HepG2 (cell line): ENCODE results near the gene RERE. TPM values are rescaled to one million over a fixed set of nuclear protein-coding genes. Genes with fewer than 3 reads are reported as not detected.

Experiments
- CREM ChIP-seq, 2 experiments: sonication (generic) in 1 of 2; formaldehyde crosslinking in 1 of 2; IDR thresholded peaks; 2 replicates each; pipeline versions ENCODE4 v1.4.0 to v1.6.1; 2016 to 2020; ENCODE audit warnings: antibody characterized with exemption in 1 of 2, mild to moderate bottlenecking in 1 of 2, missing genetic modification reagents in 1 of 2
- EHMT2 ChIP-seq: fragments of 200-600 bp; sonication (generic); IDR thresholded peaks from 2 replicates; pipeline ENCODE4 v1.7.0; 2017; ENCODE audit warnings: antibody characterized with exemption, low read depth, low read length, borderline replicate concordance
- ELF1 ChIP-seq: sonication (generic); formaldehyde crosslinking; IDR thresholded peaks from 2 replicates; pipeline ENCODE4 v1.4.0; 2020; ENCODE audit warnings: missing genetic modification reagents
- HNRNPUL1 ChIP-seq: fragments of 200-400 bp; formaldehyde crosslinking; IDR thresholded peaks from 2 replicates; pipeline ENCODE4 v1.6.1; 2017; ENCODE audit warnings: low read depth, mild to moderate bottlenecking, low read length, moderate library complexity
- KMT2B ChIP-seq: IDR thresholded peaks from 2 replicates; pipeline ENCODE4 v1.6.1; 2016; ENCODE audit warnings: missing genetic modification reagents, missing compliant biosample characterization
- NFIB ChIP-seq: sonication (generic); formaldehyde crosslinking; IDR thresholded peaks from 2 replicates; pipeline ENCODE4 v1.9.0; 2021; ENCODE audit warnings: missing genetic modification reagents, mild to moderate bottlenecking, borderline replicate concordance
- SALL1 ChIP-seq: sonication (generic); formaldehyde crosslinking; IDR thresholded peaks from 2 replicates; pipeline ENCODE4 v1.8.0; 2022; ENCODE audit warnings: mild to moderate bottlenecking, missing genetic modification reagents
- TAF15 ChIP-seq: fragments of 200-400 bp; formaldehyde crosslinking; IDR thresholded peaks from one replicate; pipeline ENCODE4 v1.6.1; 2018; ENCODE audit warnings: mild to moderate bottlenecking, low read depth, low read length; ENCODE audit not compliant: poor library complexity, severe bottlenecking
- TRIM24 ChIP-seq: sonication (generic); formaldehyde crosslinking; IDR thresholded peaks from 2 replicates; pipeline ENCODE4 v1.8.0; 2022; ENCODE audit warnings: mild to moderate bottlenecking, missing genetic modification reagents
- ZMYM2 ChIP-seq: sonication (generic); formaldehyde crosslinking; IDR thresholded peaks from 2 replicates; pipeline ENCODE4 v1.8.0; 2022; ENCODE audit warnings: mild to moderate bottlenecking, missing genetic modification reagents
- ZNF17 ChIP-seq: sonication (generic); formaldehyde crosslinking; IDR thresholded peaks from 2 replicates; pipeline ENCODE4 v1.5.0; 2020; ENCODE audit warnings: mild to moderate bottlenecking, missing genetic modification reagents
- ZNF496 ChIP-seq: sonication (generic); formaldehyde crosslinking; IDR thresholded peaks from 2 replicates; pipeline ENCODE4 v1.8.1; 2023; ENCODE audit warnings: mild to moderate bottlenecking, moderate library complexity, missing genetic modification reagents; ENCODE audit not compliant: insufficient replicate concordance
- ZNF556 ChIP-seq: sonication (generic); formaldehyde crosslinking; IDR thresholded peaks from 2 replicates; pipeline ENCODE4 v1.4.0; 2020; ENCODE audit warnings: mild to moderate bottlenecking, missing genetic modification reagents, borderline replicate concordance
- ZNF709 ChIP-seq: sonication (generic); formaldehyde crosslinking; IDR thresholded peaks from 2 replicates; pipeline ENCODE4 v1.5.0; 2020; ENCODE audit warnings: mild to moderate bottlenecking, missing genetic modification reagents
- polyA plus RNA-seq, 8 experiments: library from polyadenylated mRNA; depleted of rRNA in 3 of 8; stranded (reverse) in 7 of 8; unstranded in 1 of 8; fragments of >200 nt; fragmentation: Illumina TruSeq in 4 of 8; extraction: Trizol in 4 of 8; gene quantifications; 2 replicates each; pipeline versions ENCODE4 v1.2.1 to v1.2.3, GENCODE V29; 2011 to 2016; ENCODE audit warnings: low read depth in 4 of 8, missing spikeins in 1 of 8, mixed read lengths in 1 of 8; ENCODE audit not compliant: insufficient read depth in 1 of 8
- total RNA-seq, 5 experiments: library from RNA; depleted of rRNA; stranded (reverse); fragments of >200 nt; fragmentation: Illumina TruSeq; extraction: Trizol; gene quantifications; 2 replicates each; pipeline ENCODE4 v1.2.3, GENCODE V29; 2016; ENCODE audit warnings: low read depth in 1 of 5
- TF ChIP-seq, protein P1 (sequence below): sonication (generic); formaldehyde crosslinking; IDR thresholded peaks from 2 replicates; pipeline ENCODE4 v1.4.0; 2020; ENCODE audit warnings: mild to moderate bottlenecking, low read depth, missing genetic modification reagents
- TF ChIP-seq, protein P2 (sequence below): IDR thresholded peaks from 2 replicates; pipeline ENCODE4 v1.6.1; 2016; ENCODE audit warnings: control low read depth
- TF ChIP-seq, protein P3 (sequence below): sonication (generic); formaldehyde crosslinking; IDR thresholded peaks from 2 replicates; pipeline ENCODE4 v1.9.0; 2021; ENCODE audit warnings: mild to moderate bottlenecking, missing genetic modification reagents

RERE gene
- total and polyA plus RNA-seq, 2 of the 13 experiments (the other 11 are each of a cell fraction or from before 2014, with no cell fraction given), result 18.3 to 21.9 TPM

DNA sequence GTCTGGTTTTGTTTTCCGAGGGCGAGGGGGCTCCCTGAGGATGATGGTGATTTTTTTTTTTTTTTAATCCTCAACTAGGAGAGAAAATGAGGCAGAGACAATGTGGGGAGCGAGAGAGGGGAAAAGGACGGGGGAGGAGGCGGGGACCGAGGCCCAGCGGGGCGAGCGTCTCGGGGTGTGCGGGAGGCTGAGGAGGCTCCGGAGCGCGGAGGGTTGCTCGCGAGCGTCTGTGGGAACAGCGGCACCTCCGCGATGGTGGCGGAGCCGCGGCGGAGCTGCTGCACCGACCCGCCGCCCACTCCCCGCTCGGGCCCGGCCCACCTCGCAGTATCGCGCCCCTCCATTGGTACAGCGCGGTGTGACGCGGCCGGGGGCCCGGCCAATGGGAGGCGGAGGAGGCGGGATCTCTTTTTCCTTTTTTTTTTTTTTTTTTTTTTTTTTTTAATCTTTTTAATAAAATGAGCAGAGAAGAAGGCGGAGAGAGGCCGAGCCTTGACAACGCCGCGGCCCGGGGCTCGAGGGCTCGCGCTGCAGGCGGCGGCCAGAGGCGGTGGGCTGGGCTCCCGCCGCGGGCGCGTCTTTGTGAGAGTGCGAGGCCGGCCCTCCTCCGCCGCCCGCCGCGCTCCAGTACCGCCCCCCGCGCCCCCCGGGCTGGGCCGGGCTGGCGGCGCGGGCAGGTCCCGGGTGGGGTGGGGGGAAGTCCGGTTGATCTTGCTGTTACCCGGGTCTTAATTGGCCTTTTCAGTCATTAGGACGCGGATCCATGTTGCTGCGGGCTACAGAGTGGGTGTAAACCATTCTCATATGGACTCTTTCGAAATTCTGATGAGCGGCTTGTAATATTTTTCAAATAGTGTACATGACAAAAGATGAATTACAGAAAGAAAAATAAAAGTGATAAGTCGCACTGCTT lies at the start of gene RERE (continued):
- 0 out of 2 replicates have a peak, but pooled peaks have one; percentile 51 for TF ChIP-seq SALL1
- TF ChIP-seq, protein P1, sequence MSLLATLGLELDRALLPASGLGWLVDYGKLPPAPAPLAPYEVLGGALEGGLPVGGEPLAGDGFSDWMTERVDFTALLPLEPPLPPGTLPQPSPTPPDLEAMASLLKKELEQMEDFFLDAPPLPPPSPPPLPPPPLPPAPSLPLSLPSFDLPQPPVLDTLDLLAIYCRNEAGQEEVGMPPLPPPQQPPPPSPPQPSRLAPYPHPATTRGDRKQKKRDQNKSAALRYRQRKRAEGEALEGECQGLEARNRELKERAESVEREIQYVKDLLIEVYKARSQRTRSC (CRISPR knock-in tag), result no peak
- TF ChIP-seq, protein P2, sequence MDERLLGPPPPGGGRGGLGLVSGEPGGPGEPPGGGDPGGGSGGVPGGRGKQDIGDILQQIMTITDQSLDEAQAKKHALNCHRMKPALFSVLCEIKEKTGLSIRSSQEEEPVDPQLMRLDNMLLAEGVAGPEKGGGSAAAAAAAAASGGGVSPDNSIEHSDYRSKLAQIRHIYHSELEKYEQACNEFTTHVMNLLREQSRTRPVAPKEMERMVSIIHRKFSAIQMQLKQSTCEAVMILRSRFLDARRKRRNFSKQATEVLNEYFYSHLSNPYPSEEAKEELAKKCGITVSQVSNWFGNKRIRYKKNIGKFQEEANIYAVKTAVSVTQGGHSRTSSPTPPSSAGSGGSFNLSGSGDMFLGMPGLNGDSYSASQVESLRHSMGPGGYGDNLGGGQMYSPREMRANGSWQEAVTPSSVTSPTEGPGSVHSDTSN (CRISPR knock-in tag), result no peak
- no peak for TF ChIP-seq ZNF496 (CRISPR knock-in tag)
- TF ChIP-seq ZNF556 (CRISPR knock-in tag), result no peak
- TF ChIP-seq TRIM24 (CRISPR knock-in tag), result no peak
- TF ChIP-seq TAF15, result no peak
- TF ChIP-seq ZNF17 (CRISPR knock-in tag), result no peak
- TF ChIP-seq, protein P3, sequence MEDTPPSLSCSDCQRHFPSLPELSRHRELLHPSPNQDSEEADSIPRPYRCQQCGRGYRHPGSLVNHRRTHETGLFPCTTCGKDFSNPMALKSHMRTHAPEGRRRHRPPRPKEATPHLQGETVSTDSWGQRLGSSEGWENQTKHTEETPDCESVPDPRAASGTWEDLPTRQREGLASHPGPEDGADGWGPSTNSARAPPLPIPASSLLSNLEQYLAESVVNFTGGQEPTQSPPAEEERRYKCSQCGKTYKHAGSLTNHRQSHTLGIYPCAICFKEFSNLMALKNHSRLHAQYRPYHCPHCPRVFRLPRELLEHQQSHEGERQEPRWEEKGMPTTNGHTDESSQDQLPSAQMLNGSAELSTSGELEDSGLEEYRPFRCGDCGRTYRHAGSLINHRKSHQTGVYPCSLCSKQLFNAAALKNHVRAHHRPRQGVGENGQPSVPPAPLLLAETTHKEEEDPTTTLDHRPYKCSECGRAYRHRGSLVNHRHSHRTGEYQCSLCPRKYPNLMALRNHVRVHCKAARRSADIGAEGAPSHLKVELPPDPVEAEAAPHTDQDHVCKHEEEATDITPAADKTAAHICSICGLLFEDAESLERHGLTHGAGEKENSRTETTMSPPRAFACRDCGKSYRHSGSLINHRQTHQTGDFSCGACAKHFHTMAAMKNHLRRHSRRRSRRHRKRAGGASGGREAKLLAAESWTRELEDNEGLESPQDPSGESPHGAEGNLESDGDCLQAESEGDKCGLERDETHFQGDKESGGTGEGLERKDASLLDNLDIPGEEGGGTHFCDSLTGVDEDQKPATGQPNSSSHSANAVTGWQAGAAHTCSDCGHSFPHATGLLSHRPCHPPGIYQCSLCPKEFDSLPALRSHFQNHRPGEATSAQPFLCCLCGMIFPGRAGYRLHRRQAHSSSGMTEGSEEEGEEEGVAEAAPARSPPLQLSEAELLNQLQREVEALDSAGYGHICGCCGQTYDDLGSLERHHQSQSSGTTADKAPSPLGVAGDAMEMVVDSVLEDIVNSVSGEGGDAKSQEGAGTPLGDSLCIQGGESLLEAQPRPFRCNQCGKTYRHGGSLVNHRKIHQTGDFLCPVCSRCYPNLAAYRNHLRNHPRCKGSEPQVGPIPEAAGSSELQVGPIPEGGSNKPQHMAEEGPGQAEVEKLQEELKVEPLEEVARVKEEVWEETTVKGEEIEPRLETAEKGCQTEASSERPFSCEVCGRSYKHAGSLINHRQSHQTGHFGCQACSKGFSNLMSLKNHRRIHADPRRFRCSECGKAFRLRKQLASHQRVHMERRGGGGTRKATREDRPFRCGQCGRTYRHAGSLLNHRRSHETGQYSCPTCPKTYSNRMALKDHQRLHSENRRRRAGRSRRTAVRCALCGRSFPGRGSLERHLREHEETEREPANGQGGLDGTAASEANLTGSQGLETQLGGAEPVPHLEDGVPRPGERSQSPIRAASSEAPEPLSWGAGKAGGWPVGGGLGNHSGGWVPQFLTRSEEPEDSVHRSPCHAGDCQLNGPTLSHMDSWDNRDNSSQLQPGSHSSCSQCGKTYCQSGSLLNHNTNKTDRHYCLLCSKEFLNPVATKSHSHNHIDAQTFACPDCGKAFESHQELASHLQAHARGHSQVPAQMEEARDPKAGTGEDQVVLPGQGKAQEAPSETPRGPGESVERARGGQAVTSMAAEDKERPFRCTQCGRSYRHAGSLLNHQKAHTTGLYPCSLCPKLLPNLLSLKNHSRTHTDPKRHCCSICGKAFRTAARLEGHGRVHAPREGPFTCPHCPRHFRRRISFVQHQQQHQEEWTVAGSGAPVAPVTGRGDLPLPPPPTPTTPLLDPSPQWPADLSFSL, result no peak
- TF ChIP-seq KMT2B (CRISPR knock-in tag), result peak; percentile 75
- TF ChIP-seq ZMYM2 (CRISPR knock-in tag), result no peak
- no peak for TF ChIP-seq ELF1 (CRISPR knock-in tag)
- TF ChIP-seq EHMT2, result no peak
- no peak for TF ChIP-seq ZNF709 (CRISPR knock-in tag)
- no peak for TF ChIP-seq HNRNPUL1
- TF ChIP-seq CREM (IDR thresholded peaks at IDR 0.05), result peak; percentile 57
- TF ChIP-seq CREM (CRISPR knock-in tag; IDR thresholded peaks at IDR 0.05), result no peak
- TF ChIP-seq NFIB, result no peak
